ENCODE measurements around the gene LDHD.

DNA sequence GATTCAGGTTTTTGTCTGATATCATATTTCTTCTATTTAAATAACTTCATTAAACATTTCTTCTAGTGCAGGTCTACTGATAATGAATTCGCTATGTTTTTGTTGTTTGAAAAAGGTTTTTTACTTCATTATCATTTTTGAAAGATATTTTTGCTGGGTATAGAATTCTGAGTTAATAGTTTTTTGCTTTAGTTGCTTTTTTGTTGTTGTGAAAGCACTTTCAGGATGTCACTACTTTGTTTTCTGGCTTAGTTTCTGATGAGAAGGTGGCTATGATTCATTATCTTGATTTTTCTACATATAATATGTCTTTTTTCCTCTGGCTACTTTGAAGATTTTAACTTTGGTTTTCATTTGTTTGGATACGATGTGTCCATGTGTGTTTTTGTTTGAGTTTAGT, 35.2 kb upstream of the LDHD start:
- TF ChIP-seq, protein P1, sequence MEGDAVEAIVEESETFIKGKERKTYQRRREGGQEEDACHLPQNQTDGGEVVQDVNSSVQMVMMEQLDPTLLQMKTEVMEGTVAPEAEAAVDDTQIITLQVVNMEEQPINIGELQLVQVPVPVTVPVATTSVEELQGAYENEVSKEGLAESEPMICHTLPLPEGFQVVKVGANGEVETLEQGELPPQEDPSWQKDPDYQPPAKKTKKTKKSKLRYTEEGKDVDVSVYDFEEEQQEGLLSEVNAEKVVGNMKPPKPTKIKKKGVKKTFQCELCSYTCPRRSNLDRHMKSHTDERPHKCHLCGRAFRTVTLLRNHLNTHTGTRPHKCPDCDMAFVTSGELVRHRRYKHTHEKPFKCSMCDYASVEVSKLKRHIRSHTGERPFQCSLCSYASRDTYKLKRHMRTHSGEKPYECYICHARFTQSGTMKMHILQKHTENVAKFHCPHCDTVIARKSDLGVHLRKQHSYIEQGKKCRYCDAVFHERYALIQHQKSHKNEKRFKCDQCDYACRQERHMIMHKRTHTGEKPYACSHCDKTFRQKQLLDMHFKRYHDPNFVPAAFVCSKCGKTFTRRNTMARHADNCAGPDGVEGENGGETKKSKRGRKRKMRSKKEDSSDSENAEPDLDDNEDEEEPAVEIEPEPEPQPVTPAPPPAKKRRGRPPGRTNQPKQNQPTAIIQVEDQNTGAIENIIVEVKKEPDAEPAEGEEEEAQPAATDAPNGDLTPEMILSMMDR (IDR thresholded peaks at IDR 0.05; ENCODE audit: low read length) = no peak
- no peak for TF ChIP-seq EZH2 (optimal IDR thresholded peaks at IDR 0.05; ENCODE audit: low read depth, low read length)
- no peak for TF ChIP-seq EZH2phosphoT487 (IDR thresholded peaks at IDR 0.05; ENCODE audit: low read length)

All from MM.1S (cell line).